Measurements from ENCODE around the gene TECTA. TPM values are rescaled to one million over a fixed set of nuclear protein-coding genes. Genes with fewer than 3 reads are reported as not detected.

Gene TECTA
- total and polyA plus RNA-seq, 2 donors (not counting 1 experiment from before 2014, with no cell fraction given) = 0.30 to 0.33 TPM

- no peak overlapping the region for H3K4me3 ChIP-seq (replicated peaks in 1 of 4; ENCODE audit: control extremely low read depth in 1 of 4, insufficient read depth in 1 of 4, low read depth in 3 of 4, low read length in 4 of 4)
- H3K79me2 ChIP-seq (ENCODE audit: control insufficient read depth, insufficient read depth, low read length) = no peaks in the 10 kb centered on the region
- H3K4me2 ChIP-seq (ENCODE audit: extremely low read depth, insufficient read depth, low read length) = no peak overlapping the region
- H3K27ac ChIP-seq (ENCODE audit: insufficient read depth, low read length) = no peak overlapping the region
- H3K27me3 ChIP-seq (ENCODE audit: control insufficient read depth, insufficient read depth, low read length) = no peaks in the 10 kb centered on the region
- TF ChIP-seq EZH2 (IDR thresholded peaks at IDR 0.05; ENCODE audit: low read length, missing control alignments) = no peak
- no peak overlapping the region for H2AFZ ChIP-seq (ENCODE audit: low read length)
- DNase-seq (ENCODE audit: low read depth in 2 of 2) = no peak
- H3K36me3 ChIP-seq (ENCODE audit: control insufficient read depth, insufficient read depth, low read length) = no peaks in the 10 kb centered on the region
- H3K9me3 ChIP-seq (ENCODE audit: control insufficient read depth, insufficient read depth, low read depth, low read length) = no peaks in the 10 kb centered on the region
- H4K20me1 ChIP-seq (ENCODE audit: control insufficient read depth, extremely low read depth, insufficient read depth, low read length) = no peaks in the 10 kb centered on the region
- H3K9ac ChIP-seq (ENCODE audit: insufficient read depth, low read length) = no peak overlapping the region
- H3K4me1 ChIP-seq (ENCODE audit: control insufficient read depth, extremely low read depth, insufficient read depth, low read length) = no peaks in the 10 kb centered on the region
Measured at GRCh38 chr11:121152764-121153163, 51.7 kb downstream of the TECTA start.

DNA sequence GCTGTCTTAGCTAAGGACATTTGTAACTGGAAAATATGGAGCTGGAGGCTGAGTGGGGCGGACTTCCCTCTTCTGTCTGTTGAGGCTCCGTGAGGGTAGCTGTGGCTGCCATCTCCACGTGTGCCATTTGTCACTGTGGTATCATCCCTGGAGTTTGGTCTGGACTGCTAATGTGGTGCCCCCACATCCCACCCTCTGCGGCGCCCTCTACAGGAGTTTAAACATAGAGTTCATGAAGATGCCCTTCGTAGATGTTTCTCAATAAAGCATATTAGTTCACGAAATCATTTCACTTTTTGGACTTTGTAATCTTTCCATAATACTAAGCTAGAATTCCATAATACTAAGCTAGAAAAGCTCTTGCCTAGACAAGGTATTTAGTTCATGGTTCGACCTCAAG, 52.4 kb downstream of the TECTA start:
- TF ChIP-seq EZH2 (IDR thresholded peaks at IDR 0.05; ENCODE audit: low read length, missing control alignments) = no peak
- TF ChIP-seq, protein P1, sequence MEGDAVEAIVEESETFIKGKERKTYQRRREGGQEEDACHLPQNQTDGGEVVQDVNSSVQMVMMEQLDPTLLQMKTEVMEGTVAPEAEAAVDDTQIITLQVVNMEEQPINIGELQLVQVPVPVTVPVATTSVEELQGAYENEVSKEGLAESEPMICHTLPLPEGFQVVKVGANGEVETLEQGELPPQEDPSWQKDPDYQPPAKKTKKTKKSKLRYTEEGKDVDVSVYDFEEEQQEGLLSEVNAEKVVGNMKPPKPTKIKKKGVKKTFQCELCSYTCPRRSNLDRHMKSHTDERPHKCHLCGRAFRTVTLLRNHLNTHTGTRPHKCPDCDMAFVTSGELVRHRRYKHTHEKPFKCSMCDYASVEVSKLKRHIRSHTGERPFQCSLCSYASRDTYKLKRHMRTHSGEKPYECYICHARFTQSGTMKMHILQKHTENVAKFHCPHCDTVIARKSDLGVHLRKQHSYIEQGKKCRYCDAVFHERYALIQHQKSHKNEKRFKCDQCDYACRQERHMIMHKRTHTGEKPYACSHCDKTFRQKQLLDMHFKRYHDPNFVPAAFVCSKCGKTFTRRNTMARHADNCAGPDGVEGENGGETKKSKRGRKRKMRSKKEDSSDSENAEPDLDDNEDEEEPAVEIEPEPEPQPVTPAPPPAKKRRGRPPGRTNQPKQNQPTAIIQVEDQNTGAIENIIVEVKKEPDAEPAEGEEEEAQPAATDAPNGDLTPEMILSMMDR (conservative IDR thresholded peaks at IDR 0.05 in 1 of 2, IDR thresholded peaks at IDR 0.05 in 1 of 2; ENCODE audit: low read depth in 1 of 2, low read length in 2 of 2) = no peak
- no peak overlapping the region for H3K9ac ChIP-seq (ENCODE audit: insufficient read depth, low read length)
- H3K27me3 ChIP-seq (ENCODE audit: control insufficient read depth, insufficient read depth, low read length) = no peaks in the 10 kb centered on the region
- no peak overlapping the region for H3K4me3 ChIP-seq (replicated peaks in 1 of 4; ENCODE audit: control extremely low read depth in 1 of 4, insufficient read depth in 1 of 4, low read depth in 3 of 4, low read length in 4 of 4)
- no peaks in the 10 kb centered on the region for H3K79me2 ChIP-seq (ENCODE audit: control insufficient read depth, insufficient read depth, low read length)
- no peak overlapping the region for H2AFZ ChIP-seq (ENCODE audit: low read length)
- H4K20me1 ChIP-seq (ENCODE audit: control insufficient read depth, extremely low read depth, insufficient read depth, low read length) = no peaks in the 10 kb centered on the region
- no peaks in the 10 kb centered on the region for H3K36me3 ChIP-seq (ENCODE audit: control insufficient read depth, insufficient read depth, low read length)
- no peaks in the 10 kb centered on the region for H3K9me3 ChIP-seq (ENCODE audit: control insufficient read depth, insufficient read depth, low read depth, low read length)
- no peak overlapping the region for H3K4me2 ChIP-seq (ENCODE audit: extremely low read depth, insufficient read depth, low read length)
- H3K27ac ChIP-seq (ENCODE audit: insufficient read depth, low read length) = no peak overlapping the region
- no peaks in the 10 kb centered on the region for H3K4me1 ChIP-seq (ENCODE audit: control insufficient read depth, extremely low read depth, insufficient read depth, low read length)
- DNase-seq (ENCODE audit: low read depth in 2 of 2) = no peak

GRCh38 chr11:121154486-121155314, 53.7 kb downstream of the TECTA start:
- H3K27me3 ChIP-seq (ENCODE audit: control insufficient read depth, insufficient read depth, low read length) = no peaks in the 10 kb centered on the region
- no peaks in the 10 kb centered on the region for H3K36me3 ChIP-seq (ENCODE audit: control insufficient read depth, insufficient read depth, low read length)
- no peak overlapping the region for H3K9ac ChIP-seq (ENCODE audit: insufficient read depth, low read length)
- H2AFZ ChIP-seq (ENCODE audit: low read length) = no peak overlapping the region
- H3K4me3 ChIP-seq (replicated peaks in 1 of 4; ENCODE audit: control extremely low read depth in 1 of 4, insufficient read depth in 1 of 4, low read depth in 3 of 4, low read length in 4 of 4) = no peak overlapping the region
- no peaks in the 10 kb centered on the region for H3K79me2 ChIP-seq (ENCODE audit: control insufficient read depth, insufficient read depth, low read length)
- no peak for TF ChIP-seq EZH2 (IDR thresholded peaks at IDR 0.05; ENCODE audit: low read length, missing control alignments)
- TF ChIP-seq, protein P1 (conservative IDR thresholded peaks at IDR 0.05 in 1 of 2, IDR thresholded peaks at IDR 0.05 in 1 of 2; ENCODE audit: low read depth in 1 of 2, low read length in 2 of 2) = no peak
- H3K4me1 ChIP-seq (ENCODE audit: control insufficient read depth, extremely low read depth, insufficient read depth, low read length) = no peaks in the 10 kb centered on the region
- no peak overlapping the region for H3K27ac ChIP-seq (ENCODE audit: insufficient read depth, low read length)
- H3K9me3 ChIP-seq (ENCODE audit: control insufficient read depth, insufficient read depth, low read depth, low read length) = no peaks in the 10 kb centered on the region
- no peaks in the 10 kb centered on the region for H4K20me1 ChIP-seq (ENCODE audit: control insufficient read depth, extremely low read depth, insufficient read depth, low read length)
- DNase-seq (ENCODE audit: low read depth in 2 of 2) = no peak
- H3K4me2 ChIP-seq (ENCODE audit: extremely low read depth, insufficient read depth, low read length) = no peak overlapping the region
